Endothelial cell of hepatic sinusoid (primary cell): ENCODE results near the gene IRAK3.
"Not testable (repeated sequence)": the region's sequence is repeated elsewhere in the genome, so short reads cannot be mapped to it uniquely, and the experiment has no call there.

Source experiments
- in situ Hi-C: cut with HindIII; loops from 2 replicates; pipeline ENCODE4 v1.10.0; 2017; ENCODE audit warnings: low sequenced_read_pairs

IRAK3 gene

GRCh38 chr12:66169221-66170170 lies 19.5 kb upstream of the IRAK3 start, which contains the start of gene TMBIM4:
TMBIM4 (minus strand) TSS chr12:66169996; CDS start chr12:66169951, 45 bp downstream.
- in situ Hi-C loops: no loop called here

- in situ Hi-C loops: no loop called here
Measured at GRCh38 chr12:66170606-66171005, 18.4 kb upstream of the IRAK3 start.

GRCh38 chr12:66174391-66175325 lies 14.4 kb upstream of the IRAK3 start:
- in situ Hi-C loops: loop anchor here (5.0 kb wide), 1 partner anchor 63 kb away; no protein-coding TSS in a partner anchor

- in situ Hi-C loops: loop anchor here (5.0 kb wide), 1 partner anchor 61 kb away; no protein-coding TSS in a partner anchor
Measured at GRCh38 chr12:66176105-66176900, 12.7 kb upstream of the IRAK3 start.

- in situ Hi-C loops: no loop called here
Measured at GRCh38 chr12:66182956-66183355, 6.1 kb upstream of the IRAK3 start.

GRCh38 chr12:66184822-66185221 lies 4.2 kb upstream of the IRAK3 start:
- in situ Hi-C loops: not testable (repeated sequence)

- in situ Hi-C loops: no loop called here
Measured at GRCh38 chr12:66187036-66187435, 2.0 kb upstream of the IRAK3 start.

GRCh38 chr12:66187821-66188220 lies 1.2 kb upstream of the IRAK3 start:
- in situ Hi-C loops: no loop called here

GRCh38 chr12:66189486-66189843 lies 451 bp downstream of the IRAK3 start:
- in situ Hi-C loops: no loop called here

GRCh38 chr12:66189889-66190288 lies 875 bp downstream of the IRAK3 start:
- in situ Hi-C loops: no loop called here

GRCh38 chr12:66190519-66191370 lies 1.7 kb downstream of the IRAK3 start:
- in situ Hi-C loops: no loop called here

GRCh38 chr12:66191547-66192126 lies 2.6 kb downstream of the IRAK3 start:
- in situ Hi-C loops: no loop called here

- in situ Hi-C loops: no loop called here
Measured at GRCh38 chr12:66194122-66194521, 5.1 kb downstream of the IRAK3 start.

- in situ Hi-C loops: no loop called here
Measured at GRCh38 chr12:66195242-66195641, 6.2 kb downstream of the IRAK3 start.

GRCh38 chr12:66196806-66197205 lies 7.8 kb downstream of the IRAK3 start:
- in situ Hi-C loops: no loop called here

GRCh38 chr12:66197495-66197921 lies 8.5 kb downstream of the IRAK3 start:
- in situ Hi-C loops: no loop called here

GRCh38 chr12:66199141-66199540 lies 10.1 kb downstream of the IRAK3 start:
- in situ Hi-C loops: no loop called here

- in situ Hi-C loops: no loop called here
Measured at GRCh38 chr12:66199831-66200509, 11.0 kb downstream of the IRAK3 start.

GRCh38 chr12:66203820-66204219 lies 14.8 kb downstream of the IRAK3 start:
- in situ Hi-C loops: no loop called here
